ENCODE results near the gene TSR3.

DNA sequence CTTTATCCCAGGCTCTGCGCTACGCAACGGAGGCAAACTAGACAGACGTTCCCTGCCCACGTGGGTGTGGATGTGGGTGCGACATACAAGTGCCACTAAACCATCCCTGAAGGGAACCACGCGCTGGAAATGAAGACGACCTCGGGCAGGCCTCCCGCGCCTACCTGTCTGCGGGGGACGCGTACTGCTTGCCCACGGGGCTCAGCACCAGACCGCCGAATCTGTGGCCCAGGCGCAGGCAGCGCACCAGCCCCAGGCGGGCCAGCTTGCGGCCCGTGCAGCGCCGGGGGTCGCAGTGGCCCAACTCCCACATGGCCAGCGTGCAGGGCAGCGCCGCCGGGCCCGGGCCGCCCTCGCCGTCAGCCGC is 480 bp downstream of the TSR3 start:
- TF ChIP-seq, protein P1, sequence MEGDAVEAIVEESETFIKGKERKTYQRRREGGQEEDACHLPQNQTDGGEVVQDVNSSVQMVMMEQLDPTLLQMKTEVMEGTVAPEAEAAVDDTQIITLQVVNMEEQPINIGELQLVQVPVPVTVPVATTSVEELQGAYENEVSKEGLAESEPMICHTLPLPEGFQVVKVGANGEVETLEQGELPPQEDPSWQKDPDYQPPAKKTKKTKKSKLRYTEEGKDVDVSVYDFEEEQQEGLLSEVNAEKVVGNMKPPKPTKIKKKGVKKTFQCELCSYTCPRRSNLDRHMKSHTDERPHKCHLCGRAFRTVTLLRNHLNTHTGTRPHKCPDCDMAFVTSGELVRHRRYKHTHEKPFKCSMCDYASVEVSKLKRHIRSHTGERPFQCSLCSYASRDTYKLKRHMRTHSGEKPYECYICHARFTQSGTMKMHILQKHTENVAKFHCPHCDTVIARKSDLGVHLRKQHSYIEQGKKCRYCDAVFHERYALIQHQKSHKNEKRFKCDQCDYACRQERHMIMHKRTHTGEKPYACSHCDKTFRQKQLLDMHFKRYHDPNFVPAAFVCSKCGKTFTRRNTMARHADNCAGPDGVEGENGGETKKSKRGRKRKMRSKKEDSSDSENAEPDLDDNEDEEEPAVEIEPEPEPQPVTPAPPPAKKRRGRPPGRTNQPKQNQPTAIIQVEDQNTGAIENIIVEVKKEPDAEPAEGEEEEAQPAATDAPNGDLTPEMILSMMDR (IDR thresholded peaks at IDR 0.05; ENCODE audit: insufficient read depth, low read length, poor library complexity, severe bottlenecking): no peak
- TF ChIP-seq EZH2phosphoT487 (conservative IDR thresholded peaks at IDR 0.05; ENCODE audit: low read length): no peak
